Measurements from ENCODE around the gene ST3GAL5.

The ST3GAL5 gene

DNA sequence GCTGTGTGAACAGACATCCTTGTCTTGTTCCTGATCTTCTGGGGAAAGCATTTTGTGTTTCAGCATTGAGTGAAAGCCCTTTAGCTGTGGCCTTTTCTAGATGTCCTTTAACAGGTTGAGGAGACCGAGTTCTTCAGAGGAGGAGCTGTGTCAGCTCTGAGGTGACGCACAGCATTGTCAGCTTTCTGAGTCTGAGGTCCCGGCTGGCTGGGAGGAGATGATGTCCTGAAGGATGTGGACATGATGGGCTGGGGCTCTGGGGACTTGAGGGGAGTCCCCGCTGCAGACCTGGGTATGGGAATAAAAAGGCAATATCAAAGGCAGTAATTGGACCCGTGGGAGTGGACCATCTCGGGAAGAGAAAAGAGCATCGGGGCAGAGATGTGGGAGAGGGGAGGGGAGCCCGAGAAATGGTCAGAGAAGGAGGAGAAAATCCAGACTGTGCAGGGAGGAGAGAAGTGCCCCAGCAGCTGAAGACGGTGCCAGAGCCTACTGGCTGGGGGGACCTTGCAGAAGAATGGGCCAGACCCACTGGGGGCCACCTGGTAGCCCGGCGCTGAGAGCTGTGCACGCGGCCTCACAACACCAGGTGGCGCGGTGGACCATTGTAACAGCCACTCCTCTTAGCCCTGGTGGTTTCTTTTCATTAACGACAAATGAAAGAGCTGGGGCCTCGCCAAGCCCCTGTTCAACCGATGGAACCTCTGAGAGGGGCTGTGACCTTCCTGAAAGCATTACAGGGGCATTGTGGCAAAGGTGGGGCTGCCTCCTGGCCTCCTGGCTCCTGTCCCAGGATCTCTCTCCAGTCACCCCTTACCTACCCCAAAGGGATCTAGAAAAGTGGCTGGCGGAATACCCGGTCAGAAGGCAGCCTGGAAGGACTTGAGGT is 61.6 kb downstream of the ST3GAL5 start:
- TF ChIP-seq, protein P1, sequence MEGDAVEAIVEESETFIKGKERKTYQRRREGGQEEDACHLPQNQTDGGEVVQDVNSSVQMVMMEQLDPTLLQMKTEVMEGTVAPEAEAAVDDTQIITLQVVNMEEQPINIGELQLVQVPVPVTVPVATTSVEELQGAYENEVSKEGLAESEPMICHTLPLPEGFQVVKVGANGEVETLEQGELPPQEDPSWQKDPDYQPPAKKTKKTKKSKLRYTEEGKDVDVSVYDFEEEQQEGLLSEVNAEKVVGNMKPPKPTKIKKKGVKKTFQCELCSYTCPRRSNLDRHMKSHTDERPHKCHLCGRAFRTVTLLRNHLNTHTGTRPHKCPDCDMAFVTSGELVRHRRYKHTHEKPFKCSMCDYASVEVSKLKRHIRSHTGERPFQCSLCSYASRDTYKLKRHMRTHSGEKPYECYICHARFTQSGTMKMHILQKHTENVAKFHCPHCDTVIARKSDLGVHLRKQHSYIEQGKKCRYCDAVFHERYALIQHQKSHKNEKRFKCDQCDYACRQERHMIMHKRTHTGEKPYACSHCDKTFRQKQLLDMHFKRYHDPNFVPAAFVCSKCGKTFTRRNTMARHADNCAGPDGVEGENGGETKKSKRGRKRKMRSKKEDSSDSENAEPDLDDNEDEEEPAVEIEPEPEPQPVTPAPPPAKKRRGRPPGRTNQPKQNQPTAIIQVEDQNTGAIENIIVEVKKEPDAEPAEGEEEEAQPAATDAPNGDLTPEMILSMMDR (IDR thresholded peaks at IDR 0.05): peak; percentile 79
- H3K9me3 Mint-ChIP-seq: peaks cover 3% of the 10 kb centered on the region
- no peaks in the 10 kb centered on the region for H3K36me3 Mint-ChIP-seq (ENCODE audit: low read depth)
- peaks cover 19% of the 10 kb centered on the region for H3K27me3 Mint-ChIP-seq (ENCODE audit: low read depth, poor library complexity)
- peaks cover 13% of the 10 kb centered on the region for H3K4me1 Mint-ChIP-seq
- H3K27ac Mint-ChIP-seq: no peak overlapping the region
- peak overlapping the region; percentile 15 for H3K4me3 Mint-ChIP-seq
- peak; percentile 85 for DNase-seq

DNA sequence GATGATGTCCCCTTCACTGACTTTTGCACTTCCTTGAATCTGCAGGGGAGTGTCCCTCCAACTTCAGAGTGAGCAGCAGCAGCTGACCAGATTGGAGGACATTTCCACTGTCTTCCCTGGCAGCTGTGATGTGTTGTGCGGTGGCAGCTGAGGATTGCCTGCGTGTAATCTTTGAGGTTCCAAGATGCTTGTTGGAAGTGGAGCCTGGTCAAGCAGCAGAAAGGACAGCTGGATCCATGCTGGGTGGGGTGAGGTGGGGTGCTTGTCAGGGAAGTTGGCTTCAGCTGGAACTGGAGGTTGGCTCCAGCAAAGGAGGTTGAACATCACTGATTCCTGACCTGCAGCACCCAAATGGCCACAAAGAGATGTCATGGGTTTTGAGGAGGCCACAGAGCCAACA is 64.8 kb downstream of the ST3GAL5 start:
- no peak overlapping the region for H3K27ac Mint-ChIP-seq
- no peak for DNase-seq
- H3K36me3 Mint-ChIP-seq (ENCODE audit: low read depth): no peaks in the 10 kb centered on the region
- peaks cover 13% of the 10 kb centered on the region for H3K4me1 Mint-ChIP-seq
- no peak overlapping the region for H3K4me3 Mint-ChIP-seq
- peaks cover 12% of the 10 kb centered on the region for H3K27me3 Mint-ChIP-seq (ENCODE audit: low read depth, poor library complexity)
- H3K9me3 Mint-ChIP-seq: no peaks in the 10 kb centered on the region
- TF ChIP-seq, protein P1 (IDR thresholded peaks at IDR 0.05): no peak

DNA sequence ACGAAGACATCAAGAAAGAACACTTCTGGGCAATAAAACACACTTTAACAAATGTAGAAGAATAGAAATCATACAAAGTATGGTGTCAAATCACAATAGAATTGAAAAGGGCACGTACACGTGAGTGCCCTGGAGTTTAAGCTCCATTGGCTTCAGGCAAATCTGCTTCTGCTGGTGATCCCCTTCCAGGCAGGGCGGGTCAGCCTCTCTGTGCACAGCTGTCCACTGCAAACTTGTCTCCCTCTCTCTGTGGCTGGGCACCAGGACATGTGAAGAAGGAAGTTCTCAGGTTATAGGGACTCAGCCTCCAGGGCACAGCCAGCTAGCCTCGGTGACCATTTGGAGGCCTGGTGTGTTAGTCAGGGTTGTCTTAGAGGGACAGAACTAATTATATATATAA is 66.0 kb downstream of the ST3GAL5 start:
- H3K36me3 Mint-ChIP-seq (ENCODE audit: low read depth): no peaks in the 10 kb centered on the region
- H3K4me3 Mint-ChIP-seq: no peak overlapping the region
- H3K27me3 Mint-ChIP-seq (ENCODE audit: low read depth, poor library complexity): peaks cover 15% of the 10 kb centered on the region
- TF ChIP-seq, protein P1 (IDR thresholded peaks at IDR 0.05): no peak
- H3K27ac Mint-ChIP-seq: no peak overlapping the region
- no peaks in the 10 kb centered on the region for H3K9me3 Mint-ChIP-seq
- H3K4me1 Mint-ChIP-seq: peaks cover 7% of the 10 kb centered on the region
- no peak for DNase-seq

DNA sequence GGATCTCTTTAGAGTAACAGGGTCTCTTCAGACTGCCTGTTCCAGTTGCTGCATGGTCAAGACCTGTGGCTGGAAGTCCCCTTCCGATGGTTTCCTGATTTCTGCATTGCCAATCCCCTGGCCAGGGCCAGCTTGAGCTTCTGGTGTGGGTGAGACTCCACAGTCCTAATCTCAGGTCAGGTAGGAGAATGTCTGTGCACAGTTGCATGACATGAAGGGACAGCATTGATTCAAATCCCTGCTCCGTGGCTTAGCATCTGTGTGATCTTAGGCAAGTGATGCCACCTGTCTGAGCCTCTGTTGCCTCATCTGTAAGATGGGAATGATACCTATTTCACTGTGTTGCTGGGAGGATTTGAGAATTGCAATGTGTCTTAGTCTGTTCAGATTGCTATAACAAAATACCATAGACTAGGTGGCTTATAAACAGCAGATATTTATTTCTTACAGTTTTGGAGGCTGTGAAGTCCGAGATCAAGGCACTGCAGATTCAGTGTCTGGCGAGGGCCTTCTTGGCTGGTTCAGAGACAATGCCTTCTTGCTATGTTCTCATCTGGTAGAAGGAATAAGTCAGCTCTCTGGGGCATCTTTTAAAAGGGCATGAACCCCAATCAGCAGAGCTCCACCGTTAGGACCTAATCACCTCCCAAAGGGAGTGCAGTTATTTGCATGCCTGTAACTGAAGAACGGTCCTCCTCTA is 68.8 kb downstream of the ST3GAL5 start:
- DNase-seq: no peak
- TF ChIP-seq, protein P1 (IDR thresholded peaks at IDR 0.05): no peak
- H3K4me1 Mint-ChIP-seq: no peaks in the 10 kb centered on the region

DNA sequence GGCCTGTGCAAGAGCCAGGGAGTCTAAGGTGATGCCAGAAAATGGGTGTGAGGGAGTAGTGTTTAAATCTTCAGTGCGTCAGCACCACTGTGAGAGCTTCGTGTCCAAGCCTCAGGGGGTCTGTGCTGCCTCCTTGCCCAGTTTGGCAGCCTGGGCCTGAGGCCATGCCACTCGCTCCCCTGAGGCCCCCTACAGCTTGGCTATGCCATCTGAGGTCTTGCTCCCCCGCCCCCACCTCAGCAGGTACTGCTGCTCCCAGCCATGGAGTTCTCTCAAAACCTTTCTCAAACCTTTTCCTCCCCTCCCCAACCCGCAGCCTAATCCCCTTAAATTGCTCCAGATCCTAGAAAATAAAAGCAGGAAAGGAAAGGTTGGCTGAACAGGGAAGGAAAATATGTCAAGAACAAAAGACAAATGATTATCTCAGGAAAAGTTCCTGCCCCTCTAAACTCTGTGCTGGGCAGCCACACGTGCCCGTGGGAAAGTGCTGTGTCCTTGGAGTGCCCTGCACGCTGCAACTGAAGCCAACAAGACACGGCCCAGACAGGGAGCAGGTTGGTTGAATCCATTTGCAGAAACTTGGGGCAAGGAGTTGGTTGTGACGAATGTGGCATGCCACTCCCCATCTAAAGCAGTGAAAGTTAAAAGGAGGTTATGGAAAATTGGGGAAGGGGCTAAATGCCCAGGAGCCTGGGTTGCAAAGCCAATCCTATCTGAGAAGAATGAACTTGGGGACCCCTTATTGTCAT is 73.8 kb downstream of the ST3GAL5 start:
- Mint-ChIP-seq H3K4me3 (no peak overlapping the region), H3K36me3 (ENCODE audit: low read depth) (no peaks in the 10 kb centered on the region), H3K27ac (no peak overlapping the region), H3K4me1 (peaks cover 19% of the 10 kb centered on the region), H3K9me3 (no peaks in the 10 kb centered on the region), H3K27me3 (ENCODE audit: low read depth, poor library complexity) (peaks cover 18% of the 10 kb centered on the region)
- TF ChIP-seq, protein P1 (IDR thresholded peaks at IDR 0.05): no peak
- DNase-seq: no peak

More for the DNA sequence above, 68.8 kb downstream of the ST3GAL5 start:
- H3K27me3 Mint-ChIP-seq (ENCODE audit: low read depth, poor library complexity): peaks cover 15% of the 10 kb centered on the region
- H3K4me3 Mint-ChIP-seq: no peak overlapping the region
- H3K27ac Mint-ChIP-seq: no peak overlapping the region
- no peaks in the 10 kb centered on the region for H3K36me3 Mint-ChIP-seq (ENCODE audit: low read depth)
- H3K9me3 Mint-ChIP-seq: no peaks in the 10 kb centered on the region
